Breast epithelium (tissue), 3 donors: Measurements from ENCODE around the gene RTCA.
"Not testable (repeated sequence)": the region's sequence is repeated elsewhere in the genome, so short reads cannot be mapped to it uniquely, and the experiment has no call there.

ENCODE experiments used
- CTCF ChIP-seq, 3 donors: fragments of 450-650 bp; IDR thresholded peaks; one replicate each; pipeline ENCODE4 v1.5.1; 2016 to 2017; ENCODE audit warnings: antibody characterized with exemption in 3 of 3, mild to moderate bottlenecking in 3 of 3, moderate library complexity in 3 of 3
- POLR2A ChIP-seq: fragments of 450-650 bp; IDR thresholded peaks from one replicate; pipeline ENCODE4 v1.6.1; 2016; ENCODE audit warnings: antibody characterized with exemption, mild to moderate bottlenecking, moderate library complexity

DNA sequence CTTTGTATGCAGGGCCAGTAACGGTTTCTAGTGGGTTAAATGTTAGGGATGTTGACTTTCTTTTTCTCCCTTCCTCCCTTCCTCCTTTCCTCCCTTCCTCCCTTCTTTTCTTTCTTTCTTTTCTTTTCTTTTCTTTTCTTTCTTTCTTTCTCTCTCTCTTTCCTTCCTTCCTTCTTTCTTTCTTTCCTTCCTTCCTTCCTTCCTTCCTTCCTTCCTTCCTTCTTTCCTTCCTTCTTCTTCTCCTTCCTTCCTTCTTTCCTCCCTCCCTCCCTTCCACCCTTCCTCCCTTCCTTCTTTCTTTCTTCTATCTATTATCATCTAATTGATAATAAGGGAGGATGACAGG, 60.3 kb downstream of the RTCA start:
- not testable (repeated sequence) for TF ChIP-seq CTCF (IDR thresholded peaks at IDR 0.05); POLR2A
